Measurements from ENCODE around the gene PSMB8. TPM values are rescaled to one million over a fixed set of nuclear protein-coding genes. Genes with fewer than 3 reads are reported as not detected.
"Not testable (repeated sequence)": the region's sequence is repeated elsewhere in the genome, so short reads cannot be mapped to it uniquely, and the experiment has no call there.

Gene PSMB8
- total RNA-seq, 1 donor from 2014 or later = 75.1 TPM

DNA sequence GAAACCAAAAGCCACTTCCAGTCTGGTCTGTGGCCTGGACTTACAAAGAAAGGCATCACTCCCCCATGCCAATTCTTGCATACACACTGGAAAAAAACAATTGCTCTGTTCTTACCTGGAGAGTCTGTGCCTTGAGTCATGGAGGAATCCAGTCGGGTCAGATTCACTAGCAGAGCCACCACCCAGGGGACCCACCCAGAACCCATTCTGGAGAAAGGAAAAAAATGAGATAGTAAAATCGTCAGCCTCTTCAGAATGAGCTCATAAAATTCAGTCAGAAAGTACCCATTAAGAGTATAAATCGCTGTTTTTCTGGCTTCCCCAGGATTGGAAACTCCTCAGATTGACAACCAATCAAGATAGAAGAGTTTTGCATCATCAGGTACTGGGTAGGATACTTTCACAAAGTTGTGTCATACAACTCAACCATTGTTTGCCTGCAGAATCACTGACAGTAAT is 27.1 kb downstream of the PSMB8 start, which contains the start of gene HLA-DOB:
HLA-DOB (minus strand) TSS at position 257 of the 459 bp plus-strand sequence; CDS start at position 206, 51 bp downstream.
- DNase-seq (ENCODE audit: low read depth) = no peak
- H3K4me3 ChIP-seq (ENCODE audit: low read depth, low read length) = peak within 1 kb of the TSS; percentile 23
- TF ChIP-seq, protein P1, sequence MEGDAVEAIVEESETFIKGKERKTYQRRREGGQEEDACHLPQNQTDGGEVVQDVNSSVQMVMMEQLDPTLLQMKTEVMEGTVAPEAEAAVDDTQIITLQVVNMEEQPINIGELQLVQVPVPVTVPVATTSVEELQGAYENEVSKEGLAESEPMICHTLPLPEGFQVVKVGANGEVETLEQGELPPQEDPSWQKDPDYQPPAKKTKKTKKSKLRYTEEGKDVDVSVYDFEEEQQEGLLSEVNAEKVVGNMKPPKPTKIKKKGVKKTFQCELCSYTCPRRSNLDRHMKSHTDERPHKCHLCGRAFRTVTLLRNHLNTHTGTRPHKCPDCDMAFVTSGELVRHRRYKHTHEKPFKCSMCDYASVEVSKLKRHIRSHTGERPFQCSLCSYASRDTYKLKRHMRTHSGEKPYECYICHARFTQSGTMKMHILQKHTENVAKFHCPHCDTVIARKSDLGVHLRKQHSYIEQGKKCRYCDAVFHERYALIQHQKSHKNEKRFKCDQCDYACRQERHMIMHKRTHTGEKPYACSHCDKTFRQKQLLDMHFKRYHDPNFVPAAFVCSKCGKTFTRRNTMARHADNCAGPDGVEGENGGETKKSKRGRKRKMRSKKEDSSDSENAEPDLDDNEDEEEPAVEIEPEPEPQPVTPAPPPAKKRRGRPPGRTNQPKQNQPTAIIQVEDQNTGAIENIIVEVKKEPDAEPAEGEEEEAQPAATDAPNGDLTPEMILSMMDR (conservative IDR thresholded peaks at IDR 0.05; ENCODE audit: low read depth, low read length) = no peak

DNA sequence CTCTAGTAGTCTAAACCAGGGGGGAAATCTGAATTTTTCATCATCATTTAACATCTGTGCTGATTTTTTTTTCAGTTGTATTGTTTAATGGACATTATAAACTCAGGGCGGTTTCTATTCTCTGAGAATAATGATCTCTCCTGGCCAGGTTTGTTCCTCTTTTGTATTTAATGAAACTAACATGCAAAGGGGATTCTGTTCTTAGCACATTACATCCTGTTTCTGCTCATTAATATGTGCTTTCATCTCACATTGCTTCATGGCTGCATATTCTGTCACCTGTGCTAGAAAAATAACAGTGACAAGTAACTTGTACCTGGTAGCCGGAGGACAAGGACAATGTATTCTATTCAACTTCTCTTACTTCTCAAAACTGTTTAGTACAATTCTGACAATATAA is 27.9 kb downstream of the PSMB8 start:
- TF ChIP-seq, protein P1 (conservative IDR thresholded peaks at IDR 0.05; ENCODE audit: low read depth, low read length) = no peak
- H3K4me3 ChIP-seq (ENCODE audit: low read depth, low read length) = no peak overlapping the region
- DNase-seq (ENCODE audit: low read depth) = no peak

DNA sequence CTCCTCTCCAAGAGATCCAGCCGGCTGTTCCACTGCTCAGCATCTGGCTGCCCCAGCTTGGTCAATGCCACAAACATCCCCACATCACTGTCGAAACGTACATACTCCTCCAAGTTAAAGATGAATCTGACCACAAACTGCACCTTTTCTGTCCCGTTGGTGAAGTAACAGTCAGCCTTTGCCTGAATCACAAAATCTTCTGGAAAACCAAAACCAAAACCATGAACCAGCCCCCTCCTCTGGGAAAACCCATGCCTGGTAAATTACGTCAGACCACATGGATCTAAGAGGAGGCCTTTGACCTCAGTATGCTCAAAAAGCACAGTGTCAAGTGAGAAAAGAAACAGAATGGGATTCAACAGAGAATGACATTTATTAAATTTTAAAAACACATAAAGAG is 28.7 kb downstream of the PSMB8 start:
- DNase-seq (ENCODE audit: low read depth) = no peak
- H3K4me3 ChIP-seq (ENCODE audit: low read depth, low read length) = no peak overlapping the region
- TF ChIP-seq, protein P1 (conservative IDR thresholded peaks at IDR 0.05; ENCODE audit: low read depth, low read length) = no peak

DNA sequence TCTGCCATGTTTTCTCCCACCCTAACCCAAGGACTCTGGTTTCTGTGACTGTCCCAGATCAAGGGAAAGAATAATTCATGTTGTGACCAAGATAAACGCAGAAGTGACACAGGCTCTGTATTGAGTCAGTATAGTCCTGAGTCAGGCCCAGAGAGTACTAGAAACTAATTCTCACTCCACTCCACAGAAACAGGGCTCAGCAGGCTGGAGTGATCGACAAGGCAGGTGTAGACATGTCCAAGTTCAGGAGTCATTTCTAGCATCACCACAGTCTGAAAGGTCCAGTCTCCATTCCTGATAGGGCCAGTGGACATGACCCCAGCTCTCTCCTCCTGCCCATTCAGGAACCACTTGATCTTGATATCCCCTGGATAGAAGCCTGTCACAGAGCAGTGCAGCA is 29.7 kb downstream of the PSMB8 start:
- DNase-seq (ENCODE audit: low read depth) = no peak
- TF ChIP-seq, protein P1 (conservative IDR thresholded peaks at IDR 0.05; ENCODE audit: low read depth, low read length) = no peak
- no peak overlapping the region for H3K4me3 ChIP-seq (ENCODE audit: low read depth, low read length)

DNA sequence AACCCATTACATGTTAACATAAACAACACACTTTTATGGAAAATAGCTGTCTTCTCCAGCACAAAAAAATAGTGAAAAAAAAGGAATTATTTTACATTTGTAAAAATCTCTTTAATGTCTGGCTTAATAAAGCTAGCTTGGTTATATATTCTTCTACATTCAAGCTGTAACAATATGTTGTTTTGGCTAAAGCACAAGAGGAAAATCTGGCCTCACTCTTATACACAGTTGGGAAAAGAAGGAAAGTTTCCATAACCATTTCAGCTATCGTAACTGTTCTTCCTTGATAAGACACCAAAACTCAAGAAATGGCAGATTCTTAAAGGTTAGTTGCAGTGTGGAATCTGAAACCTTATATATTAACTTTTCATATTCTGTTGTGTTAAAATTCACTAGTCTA is 34.7 kb downstream of the PSMB8 start:
- TF ChIP-seq, protein P1 (conservative IDR thresholded peaks at IDR 0.05; ENCODE audit: low read depth, low read length) = no peak

DNA sequence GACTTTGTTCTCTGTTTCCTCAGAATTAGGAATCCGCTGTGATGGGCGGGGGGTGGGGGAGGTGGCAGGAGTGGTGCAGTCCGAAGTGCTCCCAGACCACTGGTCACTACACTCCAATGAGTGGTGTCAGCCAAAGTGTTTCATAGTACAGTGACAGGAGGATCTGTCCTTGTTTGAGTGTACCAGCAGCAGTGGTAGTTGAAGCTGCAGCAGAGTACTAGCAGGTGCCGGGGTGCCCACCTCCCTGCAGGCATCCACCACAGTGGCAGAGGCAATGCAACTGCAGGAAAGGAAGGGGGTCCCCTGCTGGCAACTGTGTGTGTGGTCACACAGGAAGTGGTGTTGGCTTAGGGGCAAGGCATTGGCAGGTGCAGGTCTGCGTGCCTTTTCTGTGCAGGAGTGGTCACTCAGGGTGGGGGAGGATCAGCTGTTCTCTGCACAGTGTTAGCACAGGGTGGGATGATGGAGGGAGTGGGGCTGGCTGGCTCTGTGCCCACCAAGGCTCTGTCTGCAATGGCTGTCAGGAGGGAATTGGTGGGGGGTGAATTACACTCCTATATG is 36.7 kb downstream of the PSMB8 start:
- DNase-seq (ENCODE audit: low read depth) = no peak
- no peak overlapping the region for H3K4me3 ChIP-seq (ENCODE audit: low read depth, low read length)
- TF ChIP-seq, protein P1 (conservative IDR thresholded peaks at IDR 0.05; ENCODE audit: low read depth, low read length) = no peak

More for the DNA sequence above, 34.7 kb downstream of the PSMB8 start:
- DNase-seq (ENCODE audit: low read depth) = no peak
- H3K4me3 ChIP-seq (ENCODE audit: low read depth, low read length) = no peak overlapping the region

DNA sequence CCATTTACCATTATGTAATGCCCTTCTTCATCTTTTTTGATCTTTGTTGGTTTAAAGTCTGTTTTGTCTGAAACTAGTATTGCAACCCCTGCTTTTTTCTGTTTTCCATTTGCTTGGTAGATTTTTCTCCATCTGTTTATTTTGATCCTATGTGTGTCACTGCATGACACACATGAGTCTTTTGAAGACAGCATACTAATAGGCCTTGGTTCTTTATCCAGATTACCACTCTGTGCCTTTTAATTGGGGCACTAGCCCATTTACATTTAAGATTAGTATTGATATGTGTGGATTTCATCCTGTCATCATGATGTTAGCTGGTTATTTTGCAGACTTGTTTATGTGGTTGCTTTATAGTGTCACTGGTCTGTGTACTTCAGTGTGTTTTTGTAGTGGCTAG is 38.4 kb downstream of the PSMB8 start:
- H3K4me3 ChIP-seq (ENCODE audit: low read depth, low read length); DNase-seq (ENCODE audit: low read depth): not testable (repeated sequence)

Data from epithelial cell of proximal tubule (primary cell).